GM18517 (cell line): ENCODE data around the gene TRABD2A.

Source experiments
- ATAC-seq: cut with Tn5 transposase; IDR thresholded peaks from one replicate; pipeline ENCODE4 v1.9.1; 2021; ENCODE audit warnings: mild to moderate bottlenecking, moderate library complexity; ENCODE audit not compliant: unreplicated experiment

The TRABD2A gene

GRCh38 chr2:84827978-84828575 is 52.8 kb downstream of the TRABD2A start:
- no peak for ATAC-seq

DNA sequence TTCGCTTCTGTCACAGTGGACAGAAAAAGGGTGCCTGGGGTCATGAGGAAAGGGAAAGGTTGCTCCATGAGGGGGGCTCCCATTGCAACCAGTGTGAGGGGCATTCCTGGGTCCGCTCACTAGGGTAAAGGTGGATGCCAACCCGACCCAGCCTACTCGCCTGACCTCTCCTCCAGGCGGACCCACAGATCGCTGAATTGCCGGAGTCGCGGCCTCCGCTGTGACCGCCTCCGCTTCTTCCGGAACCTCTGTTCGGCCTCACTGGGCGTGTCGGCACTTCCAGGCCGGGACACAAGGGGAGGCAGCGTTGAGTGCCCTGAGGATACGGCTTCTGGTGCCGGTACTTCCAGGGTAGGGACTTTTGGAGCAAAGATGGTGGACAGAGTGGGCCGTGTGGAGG is 57.1 kb downstream of the TRABD2A start:
- ATAC-seq = no peak

GRCh38 chr2:84823229-84823628 is 57.7 kb downstream of the TRABD2A start:
- no peak for ATAC-seq

DNA sequence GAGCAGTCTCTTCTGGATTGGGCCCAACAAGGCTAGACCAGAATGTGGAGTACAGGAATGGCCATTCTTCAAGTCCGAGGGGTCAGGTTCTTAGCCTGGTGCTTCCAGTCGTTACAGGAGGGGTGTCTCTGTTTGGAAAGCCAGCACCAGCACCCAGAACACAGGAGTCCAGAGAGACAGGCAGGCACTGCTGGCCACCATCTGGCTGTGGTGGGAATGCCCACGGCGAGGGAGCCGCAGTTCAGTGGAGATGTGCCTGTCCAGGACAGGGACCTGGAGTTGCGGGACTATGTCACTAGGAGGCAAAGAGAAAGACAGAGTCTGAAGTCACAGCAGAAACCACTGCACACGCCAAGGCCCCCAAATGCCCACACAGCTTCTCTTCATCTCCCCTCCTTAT is 59.1 kb downstream of the TRABD2A start:
- no peak for ATAC-seq

- ATAC-seq = peak; percentile 96
These were observed 63.6 kb downstream of the TRABD2A start for GRCh38 chr2:84817239-84817655.

DNA sequence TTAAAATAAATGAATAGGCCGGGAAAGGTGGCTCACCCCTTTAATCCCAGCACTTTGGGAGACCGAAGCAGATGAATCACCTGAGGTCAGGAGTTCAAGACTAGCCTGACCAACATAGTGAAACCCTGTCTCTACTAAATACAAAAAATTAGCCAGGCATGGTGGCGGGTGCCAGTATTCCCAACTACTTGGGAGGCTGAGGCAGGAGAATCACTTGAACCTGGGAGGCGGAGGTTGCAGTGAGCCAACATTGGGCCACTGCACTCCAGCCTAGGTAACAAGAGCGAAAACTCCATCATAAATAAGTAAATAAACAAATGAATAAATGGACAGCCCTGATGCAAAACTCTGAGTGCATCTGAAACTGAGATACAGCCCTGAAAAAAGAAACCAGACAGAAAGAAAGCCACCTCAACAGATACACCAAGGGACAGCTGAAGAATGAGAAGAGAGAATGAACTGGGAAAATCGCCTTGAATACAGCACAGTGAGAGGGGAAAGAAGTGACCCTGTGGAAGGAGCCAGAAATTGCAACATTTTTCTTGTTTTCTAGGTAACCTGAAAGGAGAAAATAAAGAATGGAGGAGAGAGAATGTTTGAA is 64.4 kb downstream of the TRABD2A start:
- peak; percentile 80 for ATAC-seq

- ATAC-seq = no peak
These were observed 65.7 kb downstream of the TRABD2A start for GRCh38 chr2:84815146-84815545.

GRCh38 chr2:84811839-84812431 is 68.9 kb downstream of the TRABD2A start:
- no peak for ATAC-seq

- ATAC-seq = no peak
These were observed 72.6 kb downstream of the TRABD2A start for GRCh38 chr2:84808279-84808678.

DNA sequence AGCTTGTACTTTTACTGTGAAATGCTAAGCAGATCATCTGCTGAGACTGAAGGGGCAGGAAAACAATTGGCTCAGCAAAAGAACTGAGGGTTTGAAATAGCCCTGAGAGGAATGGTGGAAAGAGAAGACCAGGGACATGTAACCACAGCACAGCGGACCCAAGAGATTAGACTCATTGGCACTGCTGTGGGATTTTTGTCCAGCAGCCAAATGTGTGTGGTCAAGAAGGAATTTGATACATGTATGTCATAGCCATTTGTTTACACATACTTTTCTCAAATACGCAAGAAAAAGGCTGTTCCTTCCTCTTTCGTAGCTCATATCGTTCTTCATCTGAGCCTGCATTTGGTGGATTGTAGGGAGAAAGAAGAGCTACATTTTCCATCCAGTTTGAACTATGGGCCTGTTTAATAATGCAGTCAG is 73.8 kb downstream of the TRABD2A start:
- no peak for ATAC-seq

- ATAC-seq = no peak
These were observed 75.5 kb downstream of the TRABD2A start for GRCh38 chr2:84805250-84805958.

- ATAC-seq = no peak
These were observed 79.1 kb downstream of the TRABD2A start for GRCh38 chr2:84801811-84802210.

- peak; percentile 88 for ATAC-seq
These were observed 80.6 kb downstream of the TRABD2A start for GRCh38 chr2:84800194-84800805.

- ATAC-seq = no peak
These were observed 81.1 kb downstream of the TRABD2A start for GRCh38 chr2:84799772-84800171.

- no peak for ATAC-seq
These were observed 83.6 kb downstream of the TRABD2A start for GRCh38 chr2:84797271-84797670.

GRCh38 chr2:84796798-84797197 is 84.1 kb downstream of the TRABD2A start:
- no peak for ATAC-seq

DNA sequence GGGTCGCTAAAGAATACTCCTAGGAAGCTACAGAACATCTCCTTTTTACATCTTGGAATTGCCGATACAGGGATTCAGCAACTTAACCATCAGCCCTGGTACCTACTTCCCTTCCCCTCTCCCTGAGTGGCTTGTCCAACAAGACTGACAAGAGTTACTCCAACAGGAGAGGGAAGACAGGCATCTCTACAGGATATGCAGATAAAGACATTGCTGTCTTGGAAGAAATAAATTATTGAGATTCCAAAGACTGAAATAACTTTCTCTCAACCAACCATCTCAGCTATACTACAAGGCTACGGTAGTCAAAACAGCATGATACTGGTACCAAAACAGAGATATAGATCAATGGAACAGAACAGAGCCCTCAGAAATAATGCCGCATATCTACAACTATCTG is 87.2 kb downstream of the TRABD2A start:
- no peak for ATAC-seq

- ATAC-seq = no peak
These were observed 87.9 kb downstream of the TRABD2A start for GRCh38 chr2:84792856-84793522.

DNA sequence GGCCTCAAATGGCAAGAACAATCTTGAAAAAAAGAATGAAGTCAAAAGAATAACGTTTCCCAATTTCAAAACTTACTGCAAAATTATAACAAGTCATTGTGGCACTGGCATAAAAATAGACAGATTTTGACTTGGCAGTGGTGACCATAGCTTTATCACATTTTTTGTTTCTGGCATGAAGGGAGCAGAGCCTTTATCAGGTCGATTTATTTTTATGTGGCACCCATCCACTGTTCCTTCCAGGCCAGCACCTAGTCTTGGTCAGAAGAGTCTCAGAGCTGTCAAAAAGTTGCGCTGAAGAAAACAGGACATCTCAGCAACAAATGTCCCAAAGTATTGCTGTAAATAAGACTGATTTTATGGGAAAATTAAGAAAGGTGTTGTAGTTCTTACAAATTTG is 92.4 kb downstream of the TRABD2A start:
- ATAC-seq = no peak

DNA sequence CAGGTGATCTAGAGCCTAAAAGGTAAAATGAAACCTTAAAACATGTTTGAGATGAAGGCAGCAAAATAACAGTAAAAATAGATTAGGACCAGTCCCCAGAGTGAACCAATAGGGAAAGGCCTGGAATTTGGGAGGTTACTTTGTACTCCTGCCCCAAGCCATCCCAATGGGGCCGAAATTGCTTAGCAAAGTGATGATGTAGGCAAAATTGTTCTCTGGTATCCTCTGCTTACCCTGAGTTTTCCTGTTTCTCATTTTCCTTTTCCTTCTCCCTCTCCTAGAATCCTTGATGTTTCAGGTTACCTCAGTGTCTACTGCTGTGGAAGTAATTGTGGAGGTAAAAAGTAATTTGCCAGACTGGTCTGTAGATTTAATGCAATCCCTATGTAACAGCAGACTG is 92.9 kb downstream of the TRABD2A start:
- ATAC-seq = no peak

- no peak for ATAC-seq
These were observed 94.3 kb downstream of the TRABD2A start for GRCh38 chr2:84786601-84787000.
